Endometrial microvascular endothelial cells (primary cell): ENCODE results near the gene C1orf52. TPM values are rescaled to one million over a fixed set of nuclear protein-coding genes. Genes with fewer than 3 reads are reported as not detected.

ENCODE experiments used
- in situ Hi-C: cut with HindIII; loops from 2 replicates; pipeline ENCODE4 v1.10.0; 2017; ENCODE audit warnings: low sequenced_read_pairs, low pct_unique_long_range_greater_than_20kb; ENCODE audit errors: inconsistent ontology term
- total RNA-seq: library from RNA; depleted of rRNA; stranded (reverse); fragments of >200 nt; gene quantifications from one replicate; pipeline ENCODE4 v1.2.3, GENCODE V29; 2015; ENCODE audit errors: inconsistent ontology term

C1orf52 gene
- total RNA-seq = 35.2 TPM

DNA sequence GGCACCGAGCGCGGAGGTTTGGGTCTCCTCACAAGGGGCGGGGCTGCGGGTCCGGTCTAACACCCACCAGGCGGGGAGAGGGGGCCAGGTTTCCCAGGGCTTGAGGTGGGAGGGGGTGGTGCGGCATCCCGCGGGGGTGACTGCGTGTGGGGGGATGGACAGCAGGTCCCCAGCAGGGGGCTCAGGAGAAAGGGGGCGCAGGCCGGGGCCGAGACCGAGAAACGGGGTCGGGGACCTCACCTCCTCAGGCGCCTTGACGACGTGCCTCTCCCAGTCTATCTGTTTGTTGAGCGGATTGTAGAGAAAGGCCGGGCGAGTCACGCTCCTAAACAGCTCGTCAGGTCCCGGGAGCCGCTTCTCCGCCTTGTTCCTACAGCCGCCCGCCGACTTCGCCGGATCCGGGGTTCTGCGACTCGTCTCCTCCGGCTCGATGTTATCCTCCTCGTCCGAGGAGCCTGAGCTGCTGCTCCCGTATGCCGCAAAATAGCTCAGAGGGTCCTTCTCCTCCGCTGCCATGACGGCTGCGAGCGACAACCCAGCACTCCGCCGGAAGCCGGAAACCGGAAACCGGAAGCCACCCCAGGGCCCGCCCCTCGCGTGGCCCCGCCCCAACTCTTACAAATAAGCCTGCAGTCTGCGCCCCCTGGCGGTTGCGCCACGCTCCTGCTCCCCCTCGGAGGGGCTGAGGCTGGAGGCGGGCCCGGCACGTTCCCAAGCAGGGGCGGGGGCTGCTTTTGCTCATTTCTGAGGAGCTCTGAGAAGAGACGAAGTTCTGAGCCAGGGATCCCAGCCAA lies at the start of gene C1orf52:
Gene C1orf52, minus strand, starts transcription at position 545 of the 794 bp plus-strand sequence. Its CDS starts 29 bp downstream, at position 516.
- in situ Hi-C loops = no loop called here

DNA sequence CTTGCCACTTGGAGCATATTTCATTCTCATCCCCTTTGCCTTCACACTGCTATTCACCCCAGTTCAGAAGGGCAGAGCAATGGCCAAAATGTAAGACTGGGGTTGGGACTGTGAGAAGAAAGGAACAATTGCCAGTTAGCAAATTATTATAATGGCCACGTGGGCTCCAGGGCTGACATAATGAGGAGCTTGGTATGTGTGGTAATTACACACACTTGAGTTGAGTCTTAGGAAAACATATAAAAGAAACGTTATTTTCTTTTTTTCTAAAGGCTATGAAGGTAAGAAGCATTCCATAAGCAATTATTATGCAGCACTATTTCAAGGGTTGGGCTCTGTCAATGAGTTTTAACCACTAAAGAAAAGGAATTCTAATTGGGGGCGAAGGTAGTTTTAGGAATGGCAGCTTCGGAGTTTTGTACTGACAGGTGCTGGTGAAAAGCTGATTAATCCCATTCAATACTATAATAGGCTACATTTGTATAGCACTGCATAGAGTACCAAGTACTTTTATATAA lies 49.4 kb upstream of the C1orf52 start:
- in situ Hi-C loops = no loop called here

DNA sequence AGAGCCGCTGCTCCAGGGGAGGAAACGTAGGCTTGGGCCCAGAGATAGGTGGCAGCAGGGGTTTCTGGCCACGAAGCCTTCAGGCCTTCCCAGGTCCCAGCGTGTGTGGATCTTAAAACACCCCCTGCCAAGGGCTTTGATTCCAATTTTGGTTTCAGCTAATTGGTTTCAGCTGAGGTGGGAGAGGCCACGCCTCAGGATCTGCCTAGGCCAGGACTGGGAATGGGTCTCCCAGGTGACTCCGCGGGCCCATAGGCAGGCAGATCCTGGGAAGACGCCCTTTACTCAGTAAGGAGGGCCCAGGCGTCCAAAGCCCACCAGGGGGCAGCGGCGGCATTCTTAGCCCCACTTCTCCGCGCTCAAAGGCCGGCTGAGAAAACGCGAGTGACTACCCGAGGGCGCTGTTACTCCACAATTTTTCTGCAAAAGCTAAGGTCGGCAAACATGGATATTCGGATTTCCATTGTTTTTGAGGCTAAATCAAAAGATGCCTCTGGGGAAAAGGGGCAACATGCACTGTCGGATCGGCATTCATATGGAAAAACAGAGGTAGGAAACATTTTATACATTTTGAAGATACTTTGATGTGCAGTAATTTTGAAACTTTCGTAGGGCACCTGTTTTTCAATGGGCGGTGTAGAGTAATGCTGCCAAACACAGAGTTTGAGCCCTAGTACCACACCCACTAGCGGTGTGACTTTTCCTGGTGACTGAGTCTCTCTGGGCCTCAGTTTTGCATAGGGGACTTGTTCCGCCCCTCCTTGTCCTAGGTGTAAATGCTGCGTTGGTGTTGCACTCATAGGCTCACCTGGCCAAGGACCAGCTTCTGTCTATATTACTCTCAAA lies 48.7 kb upstream of the C1orf52 start:
- in situ Hi-C loops = no loop called here

GRCh38 chr1:85306236-85306635 lies 46.8 kb upstream of the C1orf52 start:
- in situ Hi-C loops = no loop called here

DNA sequence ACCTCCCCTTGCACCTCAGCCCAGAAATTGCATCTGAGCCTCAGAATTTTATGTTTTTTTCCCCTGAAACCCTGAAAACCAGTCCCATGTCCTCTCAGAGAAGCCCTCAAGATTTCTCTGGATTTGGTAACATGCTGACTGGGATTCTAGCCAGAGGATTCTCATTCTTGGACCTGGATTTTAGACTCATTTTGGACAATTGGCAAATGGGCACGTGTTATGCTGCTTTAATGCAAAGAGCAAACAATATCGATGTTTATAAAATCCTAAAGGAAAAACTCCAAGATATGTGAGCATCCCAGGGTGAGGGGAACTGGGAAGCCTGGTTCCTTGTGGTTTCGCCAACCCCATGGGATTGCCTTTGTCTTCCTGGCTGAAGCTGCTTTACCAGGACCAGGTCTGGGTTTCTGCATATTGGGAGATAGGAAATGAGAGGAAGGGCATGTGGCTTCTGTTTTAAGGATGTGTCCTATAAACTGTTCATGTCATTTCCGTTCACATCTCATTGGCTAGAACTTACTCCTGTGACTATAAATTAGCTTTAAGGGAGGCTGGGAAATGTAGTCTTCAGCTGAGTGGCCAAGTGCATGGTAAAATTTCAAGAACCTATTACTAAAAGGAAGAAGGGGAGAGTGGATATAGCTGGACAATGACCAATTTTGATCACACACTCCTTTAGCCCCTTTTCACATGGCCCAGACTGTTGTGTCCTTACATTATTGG lies 44.1 kb upstream of the C1orf52 start:
- in situ Hi-C loops = no loop called here

- in situ Hi-C loops = no loop called here
Measured at GRCh38 chr1:85300140-85300539, 40.7 kb upstream of the C1orf52 start.

- in situ Hi-C loops = no loop called here
Measured at GRCh38 chr1:85297855-85298629, 38.6 kb upstream of the C1orf52 start.

GRCh38 chr1:85297538-85297854 lies 38.0 kb upstream of the C1orf52 start:
- in situ Hi-C loops = no loop called here

- in situ Hi-C loops = no loop called here
Measured at GRCh38 chr1:85296980-85297379, 37.5 kb upstream of the C1orf52 start.

GRCh38 chr1:85295654-85296053 lies 36.2 kb upstream of the C1orf52 start:
- in situ Hi-C loops = no loop called here

DNA sequence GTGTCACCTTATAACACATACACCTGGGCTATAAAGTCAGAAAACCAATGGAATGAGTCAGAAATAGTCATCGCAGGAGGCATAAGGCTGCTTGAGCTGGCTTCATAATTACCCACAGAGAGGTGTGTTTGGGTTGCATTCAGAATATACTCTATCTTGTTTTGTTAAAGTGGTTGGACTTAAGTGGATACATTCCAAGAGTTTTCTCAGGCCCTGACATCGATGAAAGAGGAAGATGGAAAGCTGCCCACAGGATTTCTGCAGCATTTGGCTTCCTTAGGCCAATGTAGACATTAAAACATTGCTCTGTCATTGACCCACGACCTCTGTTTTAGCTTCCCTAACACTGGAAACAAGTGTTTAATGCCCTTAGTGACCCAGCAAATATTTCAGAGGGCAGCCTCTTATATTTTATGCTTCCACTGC lies 35.6 kb upstream of the C1orf52 start:
- in situ Hi-C loops = no loop called here

GRCh38 chr1:85290826-85291225 lies 31.4 kb upstream of the C1orf52 start:
- in situ Hi-C loops = no loop called here

DNA sequence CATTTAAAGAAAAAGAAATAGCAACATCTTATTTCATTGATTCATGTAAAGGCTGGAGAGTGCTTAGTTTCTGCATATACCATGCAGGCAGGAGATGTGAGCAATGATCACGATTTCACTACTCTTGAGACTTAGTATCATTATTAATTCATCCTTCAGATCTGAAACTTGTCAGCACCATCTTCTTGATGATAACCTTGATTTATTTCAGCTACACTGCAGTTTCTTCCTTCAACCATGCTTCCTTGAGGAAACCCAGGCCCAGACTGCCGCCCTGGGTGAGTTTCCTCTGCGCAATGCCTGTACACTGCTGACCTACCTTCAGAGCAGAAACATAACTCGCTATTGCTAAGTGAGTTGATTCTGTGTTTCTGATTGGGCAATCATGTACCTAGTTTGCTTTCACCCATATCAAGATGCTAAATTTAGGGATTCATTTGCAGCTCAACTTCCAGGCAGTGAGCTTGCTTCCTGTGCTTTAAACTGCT lies 30.4 kb upstream of the C1orf52 start:
- in situ Hi-C loops = no loop called here

DNA sequence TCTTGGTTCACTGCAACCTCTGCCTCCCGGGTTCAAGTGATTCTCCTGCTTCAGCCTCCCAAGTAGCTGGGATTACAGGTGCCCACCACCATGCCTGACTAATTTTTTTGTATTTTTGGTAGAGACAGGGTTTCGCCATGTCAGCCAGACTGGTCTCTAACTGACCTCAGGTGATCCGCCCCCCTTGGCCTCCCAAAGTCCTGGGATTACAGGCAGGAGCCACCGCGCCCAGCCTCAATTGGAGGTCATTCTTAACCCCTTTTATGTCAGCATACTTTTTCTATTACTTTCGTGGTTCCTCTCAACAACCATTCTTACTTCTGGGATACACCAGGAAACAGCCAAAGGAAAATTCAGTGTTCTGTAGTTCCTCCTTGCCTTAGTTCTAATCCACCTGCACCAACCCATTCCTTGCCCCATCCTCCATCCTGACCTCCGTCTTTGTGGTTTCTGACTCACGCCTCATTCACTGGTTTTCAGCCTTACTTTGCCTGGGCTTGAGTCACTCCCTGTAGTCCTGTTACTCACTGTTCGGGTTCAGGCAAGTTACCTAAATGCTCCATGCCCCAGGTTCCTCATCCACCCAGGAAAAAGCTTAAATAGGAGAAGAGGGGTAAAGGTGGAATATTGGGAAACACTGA lies 29.9 kb upstream of the C1orf52 start:
- in situ Hi-C loops = no loop called here

DNA sequence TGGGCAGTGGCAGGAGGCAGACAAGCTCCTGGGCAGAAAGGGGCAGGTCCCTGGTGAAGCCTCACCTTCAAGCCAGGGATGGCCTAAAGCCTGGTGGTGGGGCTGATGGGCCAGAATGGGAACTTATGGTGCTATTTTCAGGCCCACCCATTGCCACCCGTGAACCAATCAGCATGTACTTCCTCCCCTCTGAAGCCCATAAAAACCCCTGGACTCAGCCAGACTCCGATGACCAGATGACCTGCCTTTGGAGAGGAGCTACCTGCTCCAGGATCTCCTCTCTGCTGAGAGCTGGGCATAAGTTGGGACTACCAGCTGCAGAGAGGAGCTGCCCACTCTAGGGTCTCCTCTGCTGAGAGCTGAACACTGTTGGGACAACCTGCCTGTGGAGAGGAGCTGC lies 24.7 kb upstream of the C1orf52 start:
- in situ Hi-C loops = no loop called here

GRCh38 chr1:85283475-85284199 lies 24.2 kb upstream of the C1orf52 start:
- in situ Hi-C loops = no loop called here

- in situ Hi-C loops = no loop called here
Measured at GRCh38 chr1:85282424-85282823, 23.0 kb upstream of the C1orf52 start.
